Hematopoietic multipotent progenitor cell (in vitro differentiated cells): Measurements from ENCODE around the gene CHST5. TPM values are rescaled to one million over a fixed set of nuclear protein-coding genes. Genes with fewer than 3 reads are reported as not detected.

Experiments used
- DNase-seq, 3 donors: peaks; one replicate each; pipeline ENCODE4 v3.0.0-alpha.2; 2011 to 2015; ENCODE audit warnings: low read depth in 2 of 3, low spot score in 2 of 3
- total RNA-seq: library from RNA; depleted of rRNA; stranded (reverse); fragments of >200 nt; gene quantifications from one replicate; pipeline ENCODE4 v1.2.3, GENCODE V29; 2012

The CHST5 gene
- total RNA-seq, 1 donor: under 0.01 TPM

DNA sequence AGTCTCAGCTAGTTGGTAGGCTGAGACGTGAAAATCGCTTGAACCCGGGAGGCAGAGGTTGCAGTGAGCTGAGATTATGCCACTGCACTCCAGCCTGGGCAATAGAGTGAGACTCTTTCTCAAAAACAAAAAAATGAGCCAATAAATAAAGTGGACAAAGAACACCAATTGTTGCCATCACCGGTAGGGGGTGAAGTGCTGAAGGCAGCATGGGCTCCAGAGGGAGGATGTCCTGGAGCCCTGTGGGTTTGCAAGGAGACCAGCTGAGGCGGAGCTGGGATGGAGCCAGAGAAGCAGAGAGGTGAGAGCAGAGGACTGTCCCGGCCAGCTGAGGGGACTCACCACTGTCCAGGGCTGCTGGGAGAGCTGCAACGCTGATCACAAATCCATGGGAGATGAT lies 54.4 kb downstream of the CHST5 start:
- DNase-seq: no peak

DNA sequence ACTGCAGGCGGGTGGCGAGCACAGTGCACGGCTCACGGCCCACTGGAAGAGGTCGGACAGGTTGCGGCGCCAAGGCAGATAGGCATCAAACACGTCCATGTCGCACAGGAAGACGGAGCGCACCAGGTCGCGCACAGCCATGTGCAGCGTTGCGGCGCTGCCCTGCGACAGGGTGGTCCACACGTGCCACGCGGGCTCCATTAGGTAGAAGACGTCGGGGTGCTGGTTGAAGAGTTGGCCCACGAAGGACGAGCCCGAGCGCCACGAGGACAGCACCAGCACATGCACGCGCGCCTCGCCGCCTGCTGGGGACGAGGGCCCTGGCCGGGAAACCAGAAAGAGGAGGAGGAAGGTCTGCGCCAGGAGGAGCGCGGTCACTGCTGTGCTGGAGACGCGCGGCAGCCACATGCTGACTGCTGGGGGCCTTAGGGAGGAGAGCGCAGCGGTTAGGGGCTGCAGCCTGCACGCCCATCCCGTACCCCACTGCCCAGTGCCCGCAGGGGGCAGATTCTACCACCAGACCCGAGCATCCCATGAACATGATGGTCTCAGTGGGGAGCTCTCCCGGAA lies 56.4 kb downstream of the CHST5 start:
- no peak for DNase-seq

Other genes starting within 250 kb of the CHST5 start
- gene CFDP1, start 102.6 kb downstream of the CHST5 start, total RNA-seq: 10.8 TPM
- gene TMEM170A, start 71.4 kb downstream of the CHST5 start, total RNA-seq: 29.9 TPM
- 0.27 TPM for gene CHST6, start 40.7 kb downstream of the CHST5 start, total RNA-seq
- 21.8 TPM for gene TMEM231, start 20.1 kb upstream of the CHST5 start, total RNA-seq
- gene GABARAPL2, start 30.3 kb upstream of the CHST5 start, total RNA-seq: 43.4 TPM
- 49.5 TPM for gene ADAT1, start 87.2 kb upstream of the CHST5 start, total RNA-seq
- gene KARS1, start 111.6 kb upstream of the CHST5 start, total RNA-seq: 75.4 TPM
- gene TERF2IP, start 111.7 kb upstream of the CHST5 start, total RNA-seq: 49.3 TPM
- gene CPHXL2, start 140.9 kb upstream of the CHST5 start, total RNA-seq: not detected
- gene DUXB, start 165.4 kb upstream of the CHST5 start, total RNA-seq: not detected
- gene CPHXL, start 190.4 kb upstream of the CHST5 start, total RNA-seq: not detected